ENCODE measurements around the gene TMEM120A. TPM values are rescaled to one million over a fixed set of nuclear protein-coding genes. Genes with fewer than 3 reads are reported as not detected.

Gene TMEM120A
- polyA plus RNA-seq, 4 donors = 54.7 to 63.6 (median 57.4) TPM

Other genes starting within 250 kb of the TMEM120A start
- not detected for gene CCL26, start 222.4 kb downstream of the TMEM120A start, polyA plus RNA-seq (ENCODE audit: insufficient read length in 4 of 4)
- gene CCL24, start 180.8 kb downstream of the TMEM120A start, polyA plus RNA-seq (ENCODE audit: insufficient read length in 4 of 4) = 1 to 10 TPM in 1 of 4 donors, not detected in 3; 1.6 TPM
- 10 to 100 TPM; 60.6 to 73.9 (median 68.7) TPM for gene RHBDD2, start 115.6 kb downstream of the TMEM120A start, polyA plus RNA-seq (ENCODE audit: insufficient read length in 4 of 4)
- 10 to 100 TPM; 55.3 to 75.3 (median 69.5) TPM for gene POR, start 79.4 kb downstream of the TMEM120A start, polyA plus RNA-seq (ENCODE audit: insufficient read length in 4 of 4)
- gene STYXL1, start 53.4 kb upstream of the TMEM120A start, polyA plus RNA-seq (ENCODE audit: insufficient read length in 4 of 4) = 10 to 100 TPM; 35.9 to 54.2 (median 44.4) TPM
- gene MDH2, start 53.5 kb upstream of the TMEM120A start, polyA plus RNA-seq (ENCODE audit: insufficient read length in 4 of 4) = 100 to 1,000 TPM; 214 to 239 (median 219) TPM
- 1 to 10 TPM; 1.0 to 2.3 (median 1.7) TPM for gene SRRM3, start 207.3 kb upstream of the TMEM120A start, polyA plus RNA-seq (ENCODE audit: insufficient read length in 4 of 4)